Ascending aorta (tissue), 2 donors: ENCODE data around the gene RASGRF1. TPM values are rescaled to one million over a fixed set of nuclear protein-coding genes. Genes with fewer than 3 reads are reported as not detected.

ENCODE experiments used
- DNase-seq, 2 donors: peaks; one replicate each; pipeline ENCODE4 v3.0.0-alpha.2; 2019; ENCODE audit warnings: low spot score in 2 of 2
- H3K27ac ChIP-seq, 2 donors: fragments of 200-600 bp; sonication (generic); one replicate each; pipeline ENCODE4 v1.5.1; 2016 to 2017; ENCODE audit warnings: mild to moderate bottlenecking in 1 of 2
- H3K27me3 ChIP-seq: fragments of 200-600 bp; sonication (generic); one replicate; pipeline ENCODE4 v1.5.1; 2017
- H3K36me3 ChIP-seq, 2 donors: fragments of 200-600 bp; sonication (generic); one replicate each; pipeline ENCODE4 v1.5.1; 2016
- H3K4me1 ChIP-seq, 2 donors: fragments of 200-600 bp; sonication (generic); one replicate each; pipeline ENCODE4 v1.5.1; 2016 to 2017; ENCODE audit warnings: mild to moderate bottlenecking in 1 of 2
- H3K4me3 ChIP-seq, 2 donors: fragments of 200-600 bp; sonication (generic); one replicate each; pipeline ENCODE4 v1.5.1; 2016 to 2017; ENCODE audit warnings: mild to moderate bottlenecking in 1 of 2
- H3K9me3 ChIP-seq, 2 donors: fragments of 200-600 bp; sonication (generic); one replicate each; pipeline ENCODE4 v1.5.1; 2016
- CTCF ChIP-seq, 3 experiments: fragments of 200-600 bp in 2 of 3; fragments of 450-650 bp in 1 of 3; sonication (generic) in 2 of 3; IDR thresholded peaks; one replicate each; pipeline ENCODE4 v1.5.1; 2016 to 2019; ENCODE audit warnings: antibody characterized with exemption in 3 of 3, mild to moderate bottlenecking in 1 of 3, moderate library complexity in 1 of 3
- intact Hi-C: fragments of 100-400 bp; cut with DNase I; formaldehyde crosslinking; loops from one replicate; pipeline ENCODE4 v1.15.1; 2023
- total RNA-seq: library from RNA; depleted of rRNA; stranded (reverse); fragments of >200 nt; gene quantifications from one replicate; pipeline ENCODE4 v1.1.0, GENCODE V29; 2016

The RASGRF1 gene
- total RNA-seq, 1 donor from 2014 or later, result not detected

GRCh38 chr15:79093352-79093935, 2.9 kb upstream of the RASGRF1 start:
- peaks cover 8 to 12% of the 10 kb centered on the region in 2 donors for H3K4me1 ChIP-seq
- H3K9me3 ChIP-seq, result no peaks in the 10 kb centered on the region
- no peak overlapping the region for H3K27ac ChIP-seq
- peaks cover 14% of the 10 kb centered on the region for H3K27me3 ChIP-seq
- intact Hi-C loops, result no loop called here
- no peaks in the 10 kb centered on the region for H3K36me3 ChIP-seq
- H3K4me3 ChIP-seq, result no peak overlapping the region
- no peak for TF ChIP-seq CTCF (IDR thresholded peaks at IDR 0.05)
- peak in 1 of 2 donors; percentile 31 for DNase-seq

- peaks cover 8 to 12% of the 10 kb centered on the region in 2 donors for H3K4me1 ChIP-seq
- peaks cover 14% of the 10 kb centered on the region for H3K27me3 ChIP-seq
- H3K27ac ChIP-seq, result no peak overlapping the region
- no peaks in the 10 kb centered on the region for H3K9me3 ChIP-seq
- H3K36me3 ChIP-seq, result no peaks in the 10 kb centered on the region
- H3K4me3 ChIP-seq, result no peak overlapping the region
- TF ChIP-seq CTCF (IDR thresholded peaks at IDR 0.05), result no peak
- intact Hi-C loops, result no loop called here
- DNase-seq, result no peak
These were observed 1.8 kb upstream of the RASGRF1 start for GRCh38 chr15:79092382-79092781.

- no peak overlapping the region for H3K27ac ChIP-seq
- intact Hi-C loops, result no loop called here
- peak overlapping the region in 1 of 2 donors; percentile 34 for H3K4me3 ChIP-seq
- peaks cover 8 to 12% of the 10 kb centered on the region in 2 donors for H3K4me1 ChIP-seq
- no peak for TF ChIP-seq CTCF (IDR thresholded peaks at IDR 0.05)
- H3K27me3 ChIP-seq, result peaks cover 14% of the 10 kb centered on the region
- H3K36me3 ChIP-seq, result no peaks in the 10 kb centered on the region
- no peaks in the 10 kb centered on the region for H3K9me3 ChIP-seq
- DNase-seq, result peak in 1 of 2 donors; percentile 40
These were observed 756 bp upstream of the RASGRF1 start for GRCh38 chr15:79091204-79091867.

GRCh38 chr15:79089890-79090486, 592 bp downstream of the RASGRF1 start:
- no peak for TF ChIP-seq CTCF (IDR thresholded peaks at IDR 0.05)
- intact Hi-C loops, result no loop called here
- Histone ChIP-seq H3K27me3 (peaks cover 14% of the 10 kb centered on the region), H3K4me1 (peaks cover 8 to 12% of the 10 kb centered on the region in 2 donors), H3K4me3 (peak overlapping the region in 1 of 2 donors; percentile 34), H3K27ac (no peak overlapping the region), H3K36me3 (no peaks in the 10 kb centered on the region), H3K9me3 (no peaks in the 10 kb centered on the region)
- DNase-seq, result peak in 1 of 2 donors; percentile 52

- H3K4me3 ChIP-seq, result peak overlapping the region in 1 of 2 donors; percentile 25
- TF ChIP-seq CTCF (IDR thresholded peaks at IDR 0.05), result no peak
- intact Hi-C loops, result no loop called here
- no peaks in the 10 kb centered on the region for H3K36me3 ChIP-seq
- peak in 1 of 2 donors; percentile 44 for DNase-seq
- no peak overlapping the region for H3K27ac ChIP-seq
- H3K4me1 ChIP-seq, result peaks cover 8 to 12% of the 10 kb centered on the region in 2 donors
- no peaks in the 10 kb centered on the region for H3K9me3 ChIP-seq
- H3K27me3 ChIP-seq, result peaks cover 14% of the 10 kb centered on the region
These were observed 1.2 kb downstream of the RASGRF1 start for GRCh38 chr15:79089331-79089889.
